HG03558 (cell line): ENCODE data around the gene MACROH2A1.

Experiments used
- ATAC-seq: cut with Tn5 transposase; IDR thresholded peaks from one replicate; pipeline ENCODE4 v1.9.1; 2021; ENCODE audit warnings: moderate number of reproducible peaks; ENCODE audit not compliant: unreplicated experiment; ENCODE audit errors: extremely low read depth

The MACROH2A1 gene

GRCh38 chr5:135304352-135305221 is 94.4 kb downstream of the MACROH2A1 start:
- no peak for ATAC-seq

DNA sequence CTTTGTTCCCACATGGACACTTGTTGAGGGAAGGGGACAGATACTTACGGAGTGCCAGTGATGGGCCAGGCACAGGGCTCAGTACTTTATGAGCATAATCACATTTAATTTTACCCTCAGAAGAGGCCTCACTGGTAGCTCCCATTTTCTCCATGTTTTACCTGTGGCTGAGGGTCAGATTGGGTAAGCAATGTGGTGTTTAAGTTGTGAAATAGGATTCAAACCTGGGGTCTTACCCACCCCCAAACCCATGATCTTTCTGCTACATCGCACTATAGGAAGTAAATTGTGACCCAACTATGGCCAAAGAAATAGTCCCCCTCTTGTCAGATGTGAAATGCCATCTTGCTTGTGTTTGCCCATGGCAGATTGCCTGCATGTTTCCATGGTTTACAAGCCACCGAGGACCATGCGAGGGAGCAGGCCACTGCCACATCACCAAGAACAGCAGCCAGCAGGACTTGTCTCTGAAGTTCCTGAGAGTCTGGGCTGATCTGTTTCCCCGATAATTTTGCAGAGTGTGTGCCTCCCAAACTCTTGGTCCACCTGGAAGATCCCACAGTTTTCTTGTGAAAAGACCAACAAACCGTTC is 95.4 kb downstream of the MACROH2A1 start:
- no peak for ATAC-seq

DNA sequence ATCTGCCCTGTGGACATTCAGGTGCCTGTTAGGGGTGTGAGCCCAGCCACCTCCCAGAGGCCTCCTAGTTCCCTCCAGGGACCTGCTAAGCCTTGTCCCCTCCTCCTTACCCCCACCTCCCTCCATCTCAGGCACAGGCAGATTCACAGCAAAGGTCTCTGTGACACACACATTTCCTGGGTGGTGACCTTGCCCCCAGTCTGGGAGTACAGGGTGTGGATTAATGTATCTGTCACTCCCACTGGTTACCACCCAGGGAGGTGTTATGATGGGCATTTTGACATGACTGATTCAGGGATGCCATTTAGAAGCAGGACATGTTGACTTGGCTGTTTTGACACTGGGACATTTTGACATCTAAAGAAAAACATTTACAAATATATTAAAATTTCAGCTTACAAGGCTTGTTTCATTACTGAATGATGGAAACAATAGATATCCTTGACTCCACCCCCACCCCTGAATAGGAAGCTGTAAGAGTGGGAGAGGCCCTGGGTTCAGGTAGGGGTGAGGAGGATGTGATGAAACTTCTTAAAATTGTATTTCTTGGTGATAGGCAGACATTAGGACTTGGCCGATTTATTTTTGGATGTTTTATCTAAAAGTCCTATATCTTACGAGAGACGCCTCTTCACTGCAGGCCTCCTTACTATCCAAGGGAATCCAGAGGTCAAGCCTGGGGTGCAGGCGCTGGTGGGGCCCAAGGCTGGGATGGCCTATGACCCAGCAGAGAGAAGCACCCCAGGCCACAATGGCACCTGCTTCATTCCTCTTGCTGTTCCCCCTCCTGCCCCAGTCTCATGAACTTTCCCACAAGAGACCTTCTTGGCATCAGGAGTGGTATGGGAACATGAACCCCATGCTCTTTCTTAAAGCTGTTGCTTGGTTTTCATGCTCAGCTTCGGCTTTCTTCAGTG is 101.9 kb downstream of the MACROH2A1 start:
- no peak for ATAC-seq

DNA sequence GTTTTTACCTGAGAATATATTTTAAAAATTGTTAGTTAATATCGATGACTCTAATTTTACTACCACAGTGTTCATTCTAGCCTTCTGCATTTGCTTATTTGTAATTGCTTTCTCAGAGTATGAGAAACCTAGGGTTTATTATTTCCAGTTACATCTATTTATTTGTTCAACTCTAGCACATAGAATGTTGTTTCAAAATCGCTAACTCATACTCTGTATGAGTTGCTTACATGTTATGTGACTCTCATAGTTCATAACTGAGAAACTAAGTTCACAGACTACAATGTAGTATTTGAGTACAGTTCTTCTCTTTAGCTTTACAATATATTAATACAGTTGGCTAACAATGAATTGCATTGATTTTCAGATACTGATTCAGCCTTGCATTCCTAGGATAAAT is 103.2 kb downstream of the MACROH2A1 start:
- ATAC-seq: no peak

DNA sequence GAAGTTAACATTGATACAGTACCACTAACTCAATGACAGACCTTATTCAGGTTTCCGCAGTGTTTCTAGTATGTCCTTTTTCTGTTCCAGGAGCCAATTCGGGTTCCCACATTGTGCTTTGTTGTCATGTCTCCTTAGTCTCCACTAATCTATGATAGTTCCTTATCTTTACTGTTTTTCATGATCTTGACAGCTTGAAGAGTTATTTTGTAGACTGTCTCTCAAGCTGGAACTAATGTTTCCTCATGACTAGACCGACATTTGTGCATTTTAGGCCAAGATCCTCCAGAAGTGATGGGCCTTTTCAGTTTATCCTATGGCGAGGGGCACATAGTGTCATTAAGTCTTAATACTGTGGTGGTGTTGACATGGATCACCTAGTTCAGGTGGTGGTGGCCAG is 104.2 kb downstream of the MACROH2A1 start:
- no peak for ATAC-seq

DNA sequence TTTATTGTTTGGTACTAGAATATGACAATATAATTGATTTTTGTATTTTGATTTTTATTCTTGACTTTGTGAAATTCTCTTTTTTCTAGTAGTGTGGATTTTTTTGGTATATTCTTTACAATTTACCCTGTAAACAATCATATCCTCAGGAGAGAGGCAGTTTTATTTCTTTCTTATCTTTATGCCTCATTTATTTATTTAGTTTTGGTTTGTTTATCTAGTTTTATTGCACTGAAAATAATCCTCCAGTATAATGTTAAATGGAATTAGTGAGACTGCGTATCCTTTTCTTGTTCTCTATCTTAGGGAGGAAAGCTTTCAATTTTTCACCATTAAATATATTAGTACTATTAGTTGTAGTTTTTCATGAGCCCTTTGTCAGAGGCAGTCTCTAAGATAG is 109.4 kb downstream of the MACROH2A1 start:
- no peak for ATAC-seq

DNA sequence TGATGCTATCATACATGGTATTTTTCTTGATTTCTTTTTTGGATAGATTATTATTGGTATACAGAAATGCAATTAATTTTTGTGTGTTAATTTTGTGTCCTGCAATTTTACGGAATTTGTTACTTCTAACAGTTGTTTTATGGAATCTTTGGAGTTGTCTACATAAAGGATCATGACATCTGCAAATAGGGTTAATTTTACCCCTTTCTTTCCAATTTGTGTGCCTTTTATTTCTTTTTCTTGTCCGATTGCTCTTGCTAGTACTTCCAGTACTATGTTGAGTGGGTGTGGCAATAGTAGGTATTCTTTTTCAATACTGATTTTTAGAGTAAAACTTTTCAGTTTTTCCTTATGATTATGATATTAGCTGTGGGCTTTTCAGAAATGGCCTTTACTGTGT is 111.5 kb downstream of the MACROH2A1 start:
- ATAC-seq: no peak
